HEK293 (cell line): ENCODE results near the gene MDFI.

Experiments used
- CTCF ChIP-seq: fragments of 450-650 bp; formaldehyde crosslinking; IDR thresholded peaks from 2 replicates; pipeline ENCODE4 v1.5.1; 2016; ENCODE audit warnings: missing biosample characterization, missing genetic modification characterization
- HOXD13 ChIP-seq: sonication (generic); formaldehyde crosslinking; IDR thresholded peaks from 2 replicates; pipeline ENCODE4 v1.8.0; 2022; ENCODE audit warnings: missing genetic modification reagents, borderline replicate concordance
- KLF8 ChIP-seq: fragments of 450-650 bp; formaldehyde crosslinking; IDR thresholded peaks from 2 replicates; pipeline ENCODE4 v1.5.1; 2016; ENCODE audit warnings: missing biosample characterization, missing genetic modification characterization
- REST ChIP-seq: fragments of 450-650 bp; formaldehyde crosslinking; IDR thresholded peaks from 2 replicates; pipeline ENCODE4 v1.5.1; 2016; ENCODE audit warnings: missing biosample characterization, missing genetic modification characterization
- ZBTB44 ChIP-seq: fragments of 450-650 bp; IDR thresholded peaks from 2 replicates; pipeline ENCODE4 v1.5.1; 2018; ENCODE audit warnings: missing biosample characterization, mild to moderate bottlenecking, missing genetic modification characterization
- ZFP69B ChIP-seq: fragments of 450-650 bp; formaldehyde crosslinking; IDR thresholded peaks from 2 replicates; pipeline ENCODE4 v1.5.1; 2016; ENCODE audit warnings: missing biosample characterization, missing genetic modification characterization
- ZNF175 ChIP-seq: fragments of 450-650 bp; formaldehyde crosslinking; IDR thresholded peaks from 2 replicates; pipeline ENCODE4 v1.5.1; 2016; ENCODE audit warnings: missing biosample characterization, missing genetic modification characterization
- ZNF426 ChIP-seq: fragments of 450-650 bp; formaldehyde crosslinking; IDR thresholded peaks from 2 replicates; pipeline ENCODE4 v1.5.1; 2017; ENCODE audit warnings: missing biosample characterization, missing genetic modification characterization, mild to moderate bottlenecking, inconsistent platforms, moderate library complexity
- ZNF513 ChIP-seq: fragments of 450-650 bp; IDR thresholded peaks from 2 replicates; pipeline ENCODE4 v1.5.1; 2018; ENCODE audit warnings: missing biosample characterization, missing genetic modification characterization
- ZNF529 ChIP-seq: fragments of 450-650 bp; formaldehyde crosslinking; IDR thresholded peaks from 2 replicates; pipeline ENCODE4 v1.5.1; 2017; ENCODE audit warnings: missing genetic modification characterization, missing biosample characterization; ENCODE audit not compliant: insufficient replicate concordance
- ZNF639 ChIP-seq: fragments of 450-650 bp; formaldehyde crosslinking; IDR thresholded peaks from 2 replicates; pipeline ENCODE4 v1.5.1; 2016; ENCODE audit warnings: missing biosample characterization, missing genetic modification characterization

- TF ChIP-seq ZFP69B (tag by site-specific recombination), result no peak
- TF ChIP-seq KLF8 (tag by site-specific recombination), result no peak
- no peak for TF ChIP-seq ZNF529
- TF ChIP-seq CTCF (tag by site-specific recombination), result no peak
- TF ChIP-seq REST (tag by site-specific recombination), result no peak
- TF ChIP-seq ZBTB44 (tag by site-specific recombination), result no peak
- no peak for TF ChIP-seq HOXD13 (CRISPR knock-in tag)
- TF ChIP-seq ZNF639 (tag by site-specific recombination), result no peak
- no peak for TF ChIP-seq ZNF513
- TF ChIP-seq ZNF426 (tag by site-specific recombination), result no peak
- TF ChIP-seq ZNF175, result no peak
Measured at GRCh38 chr6:41642960-41643898, 5.0 kb downstream of the MDFI start.
